GM19023 (cell line): ENCODE results near the gene PAPPA.

Experiments
- ATAC-seq: cut with Tn5 transposase; IDR thresholded peaks from one replicate; pipeline ENCODE4 v1.9.1; 2021; ENCODE audit warnings: mild to moderate bottlenecking, moderate library complexity; ENCODE audit not compliant: unreplicated experiment

The PAPPA gene

GRCh38 chr9:116152390-116152789 lies 1.2 kb upstream of the PAPPA start:
- ATAC-seq, result no peak

GRCh38 chr9:116152941-116153764 lies 438 bp upstream of the PAPPA start:
- ATAC-seq, result no peak

- no peak for ATAC-seq
Measured at GRCh38 chr9:116154334-116154975, 864 bp downstream of the PAPPA start.

GRCh38 chr9:116154976-116155697 lies 1.5 kb downstream of the PAPPA start:
- ATAC-seq, result no peak

GRCh38 chr9:116155698-116156039 lies 2.1 kb downstream of the PAPPA start:
- no peak for ATAC-seq

- no peak for ATAC-seq
Measured at GRCh38 chr9:116156621-116157314, 3.2 kb downstream of the PAPPA start.

GRCh38 chr9:116157436-116158138 lies 4.0 kb downstream of the PAPPA start:
- no peak for ATAC-seq

- no peak for ATAC-seq
Measured at GRCh38 chr9:116160676-116161571, 7.3 kb downstream of the PAPPA start.

- ATAC-seq, result no peak
Measured at GRCh38 chr9:116162241-116162781, 8.7 kb downstream of the PAPPA start.

- ATAC-seq, result no peak
Measured at GRCh38 chr9:116163293-116164055, 9.9 kb downstream of the PAPPA start.

- no peak for ATAC-seq
Measured at GRCh38 chr9:116165912-116166311, 12.3 kb downstream of the PAPPA start.

GRCh38 chr9:116166713-116167112 lies 13.1 kb downstream of the PAPPA start:
- no peak for ATAC-seq

- no peak for ATAC-seq
Measured at GRCh38 chr9:116168231-116168630, 14.6 kb downstream of the PAPPA start.

- ATAC-seq, result no peak
Measured at GRCh38 chr9:116172216-116172615, 18.6 kb downstream of the PAPPA start.

GRCh38 chr9:116174347-116174746 lies 20.8 kb downstream of the PAPPA start:
- ATAC-seq, result no peak

GRCh38 chr9:116175614-116176013 lies 22.0 kb downstream of the PAPPA start:
- ATAC-seq, result no peak

GRCh38 chr9:116178481-116179211 lies 25.1 kb downstream of the PAPPA start:
- ATAC-seq, result no peak

GRCh38 chr9:116179568-116179967 lies 26.0 kb downstream of the PAPPA start:
- no peak for ATAC-seq
